Thyroid gland (tissue), 4 donors: ENCODE results near the gene ZNF484. TPM values are rescaled to one million over a fixed set of nuclear protein-coding genes. Genes with fewer than 3 reads are reported as not detected.
"Not testable (repeated sequence)": the region's sequence is repeated elsewhere in the genome, so short reads cannot be mapped to it uniquely, and the experiment has no call there.

Experiments used
- DNase-seq, 2 donors: peaks; one replicate each; pipeline ENCODE4 v3.0.0-alpha.2; 2019
- H3K27ac ChIP-seq, 3 donors: fragments of 200-600 bp; sonication (generic); 1 replicate in 2 of 3; 2 replicates in 1 of 3; pipeline ENCODE4 v1.5.1; 2016 to 2019; ENCODE audit warnings: mild to moderate bottlenecking in 1 of 3, moderate library complexity in 1 of 3
- H3K27me3 ChIP-seq: fragments of 200-600 bp; sonication (generic); one replicate; pipeline ENCODE4 v1.5.1; 2019
- H3K36me3 ChIP-seq, 2 donors: fragments of 200-600 bp; sonication (generic); one replicate each; pipeline ENCODE4 v1.5.1; 2016 to 2019
- H3K4me1 ChIP-seq, 2 donors: fragments of 200-600 bp; sonication (generic); one replicate each; pipeline ENCODE4 v1.5.1; 2017 to 2019
- H3K4me3 ChIP-seq, 3 donors: fragments of 200-600 bp; sonication (generic); replicated peaks in 1 of 3; 1 replicate in 2 of 3; 2 replicates in 1 of 3; pipeline ENCODE4 v1.5.1; 2016; ENCODE audit warnings: mild to moderate bottlenecking in 1 of 3
- H3K9me3 ChIP-seq: fragments of 200-600 bp; sonication (generic); one replicate; pipeline ENCODE4 v1.5.1; 2017
- CTCF ChIP-seq, 6 experiments: fragments of 200-600 bp in 3 of 6; fragments of 450-650 bp in 3 of 6; sonication (generic) in 3 of 6; IDR thresholded peaks; one replicate each; pipeline ENCODE4 v1.5.1; 2016 to 2019; ENCODE audit warnings: antibody characterized with exemption in 6 of 6, mild to moderate bottlenecking in 2 of 6, inconsistent platforms in 1 of 6, moderate library complexity in 1 of 6
- POLR2A ChIP-seq, 2 donors: fragments of 450-650 bp; IDR thresholded peaks; one replicate each; pipeline ENCODE4 v1.6.1; 2017; ENCODE audit warnings: antibody characterized with exemption in 2 of 2, mild to moderate bottlenecking in 2 of 2, moderate library complexity in 1 of 2
- WGBS, 2 donors: methylation state at CpG; one replicate each; pipeline ENCODE4 v1.1.5; 2017; 5-methylcytosine and 5-hydroxymethylcytosine counted together
- intact Hi-C: fragments of 100-400 bp; cut with DNase I; formaldehyde crosslinking; loops from one replicate; pipeline ENCODE4 v1.15.1; 2023
- total RNA-seq, 4 donors: library from RNA; depleted of rRNA; stranded (reverse); fragments of >200 nt; gene quantifications; one replicate each; pipeline ENCODE4 v1.2.3, GENCODE V29; 2016

The ZNF484 gene
- 10 to 100 TPM; 18.5 to 28.4 (median 19.4) TPM for total RNA-seq

- TF ChIP-seq POLR2A (IDR thresholded peaks at IDR 0.05) (peak in 1 of 2 donors; percentile 67), CTCF (IDR thresholded peaks at IDR 0.05) (no peak)
- Histone ChIP-seq H3K27ac (peak within 1 kb of the TSS in 2 of 3 donors; percentile 62 to 67), H3K27me3 (no peaks in the 10 kb centered on the region), H3K4me1 (peaks cover 4 to 7% of the 10 kb centered on the region in 2 donors), H3K9me3 (no peaks in the 10 kb centered on the region), H3K36me3 (no peaks in the 10 kb centered on the region), H3K4me3 (peak within 1 kb of the TSS; percentile 26 to 71 (median 58))
- 17 to 18% methylated on average over 28 of the region's 28 CpGs for WGBS, 2 donors
- intact Hi-C loops: no loop called here
- DNase-seq: peak; percentile 98
Observed at GRCh38 chr9:92877531-92878430, at the start of gene ZNF484. ZNF484 (minus strand) TSS chr9:92878038; CDS start chr9:92875029, 3,009 bp downstream.

DNA sequence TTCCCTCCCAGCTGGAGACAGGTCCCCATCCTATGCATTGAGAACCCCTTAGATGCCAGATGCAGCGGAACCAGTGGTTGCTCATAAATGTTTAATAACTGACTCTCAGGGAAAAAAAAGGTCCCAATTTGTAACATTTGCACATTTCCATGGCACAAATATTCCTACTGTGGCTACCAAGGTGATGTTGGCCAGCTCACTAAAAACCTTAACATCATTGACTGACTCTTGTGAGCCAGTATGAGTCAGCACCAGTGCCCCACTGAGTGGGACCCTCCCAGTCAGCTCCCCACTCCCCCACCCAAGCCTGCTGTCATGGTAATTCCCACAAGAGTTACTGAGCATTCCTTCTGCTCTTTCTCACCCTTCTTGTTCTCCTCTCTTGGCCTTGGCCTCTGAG is 42.6 kb upstream of the ZNF484 start:
- TF ChIP-seq CTCF (IDR thresholded peaks at IDR 0.05) (no peak), POLR2A (IDR thresholded peaks at IDR 0.05) (no peak)
- no peaks in the 10 kb centered on the region for H3K4me1 ChIP-seq
- no peaks in the 10 kb centered on the region for H3K36me3 ChIP-seq
- H3K4me3 ChIP-seq: no peak overlapping the region
- DNase-seq: no peak
- no peaks in the 10 kb centered on the region for H3K27me3 ChIP-seq
- 100% methylated on average over 1 of the region's 1 CpG for WGBS, 2 donors
- no peaks in the 10 kb centered on the region for H3K9me3 ChIP-seq
- H3K27ac ChIP-seq: no peak overlapping the region
- intact Hi-C loops: no loop called here

DNA sequence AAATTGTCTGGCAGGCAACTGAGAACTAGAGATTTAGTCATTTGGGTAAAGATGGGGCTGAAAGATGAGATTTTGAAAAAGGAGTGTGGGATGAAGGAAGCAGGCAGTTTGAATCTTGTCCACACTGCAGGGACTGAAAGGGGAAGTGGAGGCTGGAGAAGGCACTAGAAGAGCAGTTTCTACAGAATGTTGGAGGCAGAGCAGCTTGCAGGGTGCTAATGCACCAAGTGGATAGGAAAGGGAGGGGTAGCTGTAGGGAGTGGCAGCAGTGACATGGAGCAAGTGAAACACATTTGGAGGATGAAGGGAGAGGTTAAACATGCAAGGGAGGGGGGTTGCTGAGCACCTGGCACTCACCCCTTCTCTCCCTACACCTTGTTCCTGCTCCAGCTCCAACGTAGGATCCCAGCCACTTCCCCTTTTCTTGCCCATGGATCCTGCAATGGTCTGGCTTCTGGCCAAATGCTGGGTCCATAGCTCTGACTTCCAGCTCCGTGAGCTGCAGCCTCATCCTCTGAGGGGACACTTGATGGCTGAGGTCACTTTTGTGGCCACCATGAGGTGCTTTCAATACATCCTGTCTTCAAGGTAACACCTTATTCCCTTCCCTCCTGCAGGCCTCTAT is 39.5 kb upstream of the ZNF484 start:
- no peak overlapping the region for H3K27ac ChIP-seq
- TF ChIP-seq POLR2A (IDR thresholded peaks at IDR 0.05) (no peak), CTCF (IDR thresholded peaks at IDR 0.05) (no peak)
- WGBS, 2 donors: 21 to 28% methylated on average over 2 of the region's 2 CpGs
- H3K4me3 ChIP-seq: no peak overlapping the region
- no peaks in the 10 kb centered on the region for H3K9me3 ChIP-seq
- intact Hi-C loops: no loop called here
- peaks cover 0 to 1% of the 10 kb centered on the region in 2 donors for H3K4me1 ChIP-seq
- peak in 1 of 2 donors; percentile 12 for DNase-seq
- H3K27me3 ChIP-seq: no peaks in the 10 kb centered on the region
- H3K36me3 ChIP-seq: no peaks in the 10 kb centered on the region

DNA sequence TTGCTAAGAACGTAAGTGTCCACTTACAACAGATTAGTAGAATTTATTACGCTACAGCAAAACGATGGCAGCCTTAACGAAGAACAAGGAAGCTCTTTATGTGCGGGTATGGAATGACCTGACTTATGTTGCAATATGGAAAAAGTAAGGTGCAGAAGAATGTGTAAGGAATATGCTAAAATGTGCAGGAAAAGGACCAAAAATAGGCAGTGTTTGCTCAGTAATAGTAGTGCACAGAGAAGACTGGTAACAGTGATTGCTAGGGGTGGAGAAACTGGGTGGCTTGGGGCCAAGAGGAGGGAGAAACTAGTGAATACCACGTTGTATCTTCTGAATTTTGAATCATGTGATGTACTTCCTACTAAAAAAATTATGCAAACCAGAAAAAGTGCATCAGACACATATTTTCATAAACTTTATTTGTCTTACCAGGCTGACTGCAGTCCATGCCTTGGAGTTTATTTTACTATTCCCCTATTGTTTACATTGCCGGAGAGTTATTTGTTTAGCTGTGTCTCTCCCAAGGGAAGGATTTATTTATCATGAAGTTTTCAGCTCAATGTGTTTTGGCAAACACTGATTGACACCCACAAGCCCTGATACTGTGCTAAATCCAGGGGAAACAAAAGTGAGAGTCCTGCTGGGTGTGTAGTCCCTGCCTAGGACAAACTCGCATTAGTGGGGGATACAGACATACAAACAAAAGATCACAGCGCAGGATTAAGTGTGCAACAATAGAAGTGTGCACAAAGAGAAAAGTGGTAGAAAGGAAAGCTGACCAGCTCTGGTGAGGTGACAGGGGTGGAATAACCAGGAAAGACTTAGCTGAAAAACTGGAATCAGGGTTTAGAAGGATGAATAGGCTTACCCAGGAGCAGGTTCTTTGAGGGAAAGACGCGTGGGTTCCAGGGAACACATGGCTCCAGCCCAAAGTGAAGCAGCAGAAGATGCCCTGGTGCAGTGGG is 34.0 kb upstream of the ZNF484 start:
- Histone ChIP-seq H3K9me3 (no peaks in the 10 kb centered on the region), H3K27ac (no peak overlapping the region), H3K36me3 (no peaks in the 10 kb centered on the region), H3K4me1 (peaks cover 7 to 13% of the 10 kb centered on the region in 2 donors), H3K4me3 (no peak overlapping the region), H3K27me3 (no peaks in the 10 kb centered on the region)
- intact Hi-C loops: no loop called here
- WGBS, 2 donors: 56% methylated on average over 11 of the region's 11 CpGs
- TF ChIP-seq CTCF (IDR thresholded peaks at IDR 0.05): no peak
- no peak for TF ChIP-seq POLR2A (IDR thresholded peaks at IDR 0.05)
- peak; percentile 28 to 63 for DNase-seq

GRCh38 chr9:92905137-92905536 is 27.3 kb upstream of the ZNF484 start:
- H3K4me3 ChIP-seq, H3K27me3 ChIP-seq, H3K36me3 ChIP-seq, H3K27ac ChIP-seq, DNase-seq, intact Hi-C loops, H3K4me1 ChIP-seq, H3K9me3 ChIP-seq: not testable (repeated sequence)
- 42 to 100% methylated on average over 3 to 6 of the region's 6 CpGs for WGBS, 2 donors
